HT-29 (cell line): ENCODE data around the gene MIOS. TPM values are rescaled to one million over a fixed set of nuclear protein-coding genes. Genes with fewer than 3 reads are reported as not detected.
"Not testable (repeated sequence)": the region's sequence is repeated elsewhere in the genome, so short reads cannot be mapped to it uniquely, and the experiment has no call there.

ENCODE experiments used
- DNase-seq: peaks from one replicate; pipeline ENCODE4 v3.0.0-alpha.2; 2015; ENCODE audit warnings: low spot score
- total RNA-seq: library from RNA; depleted of rRNA; stranded (reverse); fragments of >200 nt; shearing (Covaris generic); gene quantifications from 2 replicates; pipeline ENCODE4 v1.2.3, GENCODE V29; 2014

The MIOS gene
- total RNA-seq, 1 experiment from 2014 or later, result 23.2 TPM

- no peak for DNase-seq
These were observed 11.8 kb upstream of the MIOS start for GRCh38 chr7:7554649-7555575.

- no peak for DNase-seq
These were observed 9.8 kb upstream of the MIOS start for GRCh38 chr7:7556852-7557251.

- DNase-seq, result no peak
These were observed 9.4 kb upstream of the MIOS start for GRCh38 chr7:7557252-7557651.

GRCh38 chr7:7561591-7561990, 5.1 kb upstream of the MIOS start:
- not testable (repeated sequence) for DNase-seq

- no peak for DNase-seq
These were observed 3.9 kb upstream of the MIOS start for GRCh38 chr7:7562736-7563135.

- DNase-seq, result no peak
These were observed 3.4 kb upstream of the MIOS start for GRCh38 chr7:7563269-7563668.

- no peak for DNase-seq
These were observed 2.9 kb upstream of the MIOS start for GRCh38 chr7:7563813-7564212.

GRCh38 chr7:7564323-7564780, 2.3 kb upstream of the MIOS start:
- peak; percentile 54 for DNase-seq

GRCh38 chr7:7565018-7565680, 1.5 kb upstream of the MIOS start:
- DNase-seq, result no peak

GRCh38 chr7:7565746-7566650, 686 bp upstream of the MIOS start:
- DNase-seq, result peak; percentile 83

- no peak for DNase-seq
These were observed 1.3 kb downstream of the MIOS start for GRCh38 chr7:7567898-7568531.

- DNase-seq, result no peak
These were observed 1.9 kb downstream of the MIOS start for GRCh38 chr7:7568553-7568952.

- DNase-seq, result no peak
These were observed 2.4 kb downstream of the MIOS start for GRCh38 chr7:7569081-7569527.

- no peak for DNase-seq
These were observed 2.9 kb downstream of the MIOS start for GRCh38 chr7:7569615-7570014.

- no peak for DNase-seq
These were observed 3.9 kb downstream of the MIOS start for GRCh38 chr7:7570584-7570983.

GRCh38 chr7:7573701-7574100, 7.0 kb downstream of the MIOS start:
- no peak for DNase-seq

- DNase-seq, result no peak
These were observed 9.7 kb downstream of the MIOS start for GRCh38 chr7:7576344-7576743.

- DNase-seq, result no peak
These were observed 11.2 kb downstream of the MIOS start for GRCh38 chr7:7577888-7578287.

GRCh38 chr7:7579638-7580037, 13.0 kb downstream of the MIOS start:
- no peak for DNase-seq

GRCh38 chr7:7581531-7582179, 15.0 kb downstream of the MIOS start:
- DNase-seq, result peak; percentile 7

- DNase-seq, result no peak
These were observed 15.9 kb downstream of the MIOS start for GRCh38 chr7:7582596-7582995.
